GM13976 (cell line): ENCODE data around the gene ABCD2.

Experiments
- DNase-seq: peaks from one replicate; pipeline ENCODE4 v3.0.0; 2012; ENCODE audit warnings: low spot score
- in situ Hi-C: fragments of 300-500 bp; cut with MboI; formaldehyde crosslinking; loops from one replicate; pipeline ENCODE4 v1.12.0; 2022; ENCODE audit warnings: low sequenced_read_pairs, mixed read lengths, inconsistent platforms; ENCODE audit not compliant: unreplicated experiment
- TF ChIP-seq, protein P1 (sequence below): IDR thresholded peaks from 2 replicates; pipeline ENCODE4 v1.5.1; 2012; ENCODE audit warnings: borderline replicate concordance, mild to moderate bottlenecking; ENCODE audit not compliant: insufficient read depth; ENCODE audit errors: extremely low read depth, missing control alignments, control extremely low read depth

The ABCD2 gene

GRCh38 chr12:39587225-39587624, 32.4 kb downstream of the ABCD2 start:
- TF ChIP-seq, protein P1, sequence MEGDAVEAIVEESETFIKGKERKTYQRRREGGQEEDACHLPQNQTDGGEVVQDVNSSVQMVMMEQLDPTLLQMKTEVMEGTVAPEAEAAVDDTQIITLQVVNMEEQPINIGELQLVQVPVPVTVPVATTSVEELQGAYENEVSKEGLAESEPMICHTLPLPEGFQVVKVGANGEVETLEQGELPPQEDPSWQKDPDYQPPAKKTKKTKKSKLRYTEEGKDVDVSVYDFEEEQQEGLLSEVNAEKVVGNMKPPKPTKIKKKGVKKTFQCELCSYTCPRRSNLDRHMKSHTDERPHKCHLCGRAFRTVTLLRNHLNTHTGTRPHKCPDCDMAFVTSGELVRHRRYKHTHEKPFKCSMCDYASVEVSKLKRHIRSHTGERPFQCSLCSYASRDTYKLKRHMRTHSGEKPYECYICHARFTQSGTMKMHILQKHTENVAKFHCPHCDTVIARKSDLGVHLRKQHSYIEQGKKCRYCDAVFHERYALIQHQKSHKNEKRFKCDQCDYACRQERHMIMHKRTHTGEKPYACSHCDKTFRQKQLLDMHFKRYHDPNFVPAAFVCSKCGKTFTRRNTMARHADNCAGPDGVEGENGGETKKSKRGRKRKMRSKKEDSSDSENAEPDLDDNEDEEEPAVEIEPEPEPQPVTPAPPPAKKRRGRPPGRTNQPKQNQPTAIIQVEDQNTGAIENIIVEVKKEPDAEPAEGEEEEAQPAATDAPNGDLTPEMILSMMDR = peak; percentile 11
- DNase-seq = no peak
- in situ Hi-C loops = no loop called here

- no peak for DNase-seq
- in situ Hi-C loops = no loop called here
- TF ChIP-seq, protein P1 = no peak
Measured at GRCh38 chr12:39586816-39587215, 32.8 kb downstream of the ABCD2 start.

DNA sequence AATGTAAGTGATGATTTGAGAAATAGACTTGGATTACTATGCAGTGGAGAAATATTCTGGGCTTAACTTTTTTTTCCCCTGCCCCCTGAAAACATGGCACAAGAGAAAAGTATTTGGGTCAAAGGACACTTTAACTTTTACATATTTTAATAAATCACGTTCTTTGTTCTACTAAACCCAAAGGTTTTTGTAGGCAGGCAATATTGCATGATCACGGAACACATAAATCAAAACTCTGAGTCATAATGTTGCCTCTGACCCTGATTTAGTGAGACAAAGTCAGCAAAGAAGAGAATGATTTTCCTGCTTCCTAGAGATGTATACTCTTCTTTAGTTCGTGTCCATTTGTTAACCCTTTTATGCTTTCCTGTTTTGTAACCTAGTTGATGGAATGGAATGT, 38.0 kb downstream of the ABCD2 start:
- no peak for DNase-seq
- TF ChIP-seq, protein P1 = no peak
- in situ Hi-C loops = no loop called here

- in situ Hi-C loops = no loop called here
- TF ChIP-seq, protein P1 = no peak
- DNase-seq = no peak
Measured at GRCh38 chr12:39575498-39575875, 44.1 kb downstream of the ABCD2 start.

GRCh38 chr12:39574785-39575497, 44.7 kb downstream of the ABCD2 start:
- no peak for DNase-seq
- in situ Hi-C loops = no loop called here

DNA sequence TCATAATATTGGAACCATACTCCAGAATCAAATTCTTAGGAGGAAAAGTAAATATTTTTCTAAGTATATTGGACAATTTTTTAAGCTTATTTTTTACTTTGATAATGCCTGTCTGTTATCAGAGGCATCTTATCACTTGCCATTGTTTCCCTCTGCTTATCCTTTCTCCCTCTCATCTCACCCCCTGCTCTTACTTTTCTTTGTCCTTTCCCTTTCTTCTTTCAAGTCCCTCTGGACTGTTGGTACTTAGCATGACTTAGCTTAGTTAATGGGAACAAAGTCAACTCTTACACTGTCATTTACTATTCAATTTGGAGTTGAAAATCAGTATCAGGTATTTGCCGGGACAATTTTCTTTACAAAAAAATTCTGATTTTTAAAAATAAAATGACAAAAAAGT, 45.2 kb downstream of the ABCD2 start:
- in situ Hi-C loops = no loop called here
- DNase-seq = no peak
- TF ChIP-seq, protein P1 = no peak

More at GRCh38 chr12:39574785-39575497, 44.7 kb downstream of the ABCD2 start:
- TF ChIP-seq, protein P1 = no peak
